HEK293 (cell line): ENCODE measurements around the gene PNN.
"Not testable (repeated sequence)": the region's sequence is repeated elsewhere in the genome, so short reads cannot be mapped to it uniquely, and the experiment has no call there.

Experiments used
- CTCF ChIA-PET: fragments of 350-600 bp; formaldehyde crosslinking; extraction: SDS; loops from one replicate; lab custom pipeline; 2021; ENCODE audit warnings: antibody characterized with exemption; lab: Yijun Ruan, JAX
- POLR2A ChIA-PET: fragments of 300-600 bp; formaldehyde crosslinking; extraction: SDS; loops from one replicate; lab custom pipeline; 2020; ENCODE audit warnings: antibody characterized with exemption, inconsistent platforms; lab: Yijun Ruan, JAX
- H3K27ac ChIP-seq: fragments of 200-500 bp; sonication (Bioruptor generic); 2 replicates; pipeline ENCODE4 v1.5.1; 2014; ENCODE audit warnings: low read depth, low read length, control low read depth, inconsistent platforms; ENCODE audit errors: extremely low read depth
- H3K36me3 ChIP-seq, 2 experiments: fragments of 200-500 bp in 1 of 2; sonication (Bioruptor generic) in 1 of 2; 1 replicate in 1 of 2; 2 replicates in 1 of 2; pipeline ENCODE4 v1.5.1; 2014 to 2017; ENCODE audit warnings: inconsistent platforms in 2 of 2, low read length in 2 of 2; ENCODE audit not compliant: control insufficient read depth in 2 of 2, insufficient read depth in 1 of 2
- H3K4me1 ChIP-seq: fragments of 200-500 bp; sonication (Bioruptor generic); 2 replicates; pipeline ENCODE4 v1.5.1; 2014; ENCODE audit warnings: mild to moderate bottlenecking, low read length, inconsistent platforms; ENCODE audit not compliant: control insufficient read depth, insufficient read depth
- H3K4me3 ChIP-seq: 2 replicates; pipeline ENCODE4 v1.5.1; 2011; ENCODE audit warnings: low read depth, mild to moderate bottlenecking, control low read depth, low read length, moderate library complexity
- H3K9me3 ChIP-seq: fragments of 200-500 bp; sonication (Bioruptor generic); 2 replicates; pipeline ENCODE4 v1.5.1; 2014; ENCODE audit warnings: low read depth, low read length, inconsistent platforms; ENCODE audit not compliant: control insufficient read depth, insufficient read depth
- BCL11B ChIP-seq: fragments of 450-650 bp; formaldehyde crosslinking; IDR thresholded peaks from 2 replicates; pipeline ENCODE4 v1.5.1; 2016; ENCODE audit warnings: low read depth, missing biosample characterization, missing genetic modification characterization
- WT1 ChIP-seq: fragments of 450-650 bp; formaldehyde crosslinking; IDR thresholded peaks from 2 replicates; pipeline ENCODE4 v1.5.1; 2016; ENCODE audit warnings: missing biosample characterization, missing genetic modification characterization
- ZBTB26 ChIP-seq: fragments of 450-650 bp; formaldehyde crosslinking; optimal IDR thresholded peaks from 2 replicates; pipeline ENCODE3; 2016; ENCODE audit warnings: missing biosample characterization, mild to moderate bottlenecking, missing genetic modification characterization
- ZFP3 ChIP-seq: fragments of 450-650 bp; formaldehyde crosslinking; IDR thresholded peaks from 2 replicates; pipeline ENCODE4 v1.5.1; 2016; ENCODE audit warnings: low read depth, missing biosample characterization, missing genetic modification characterization
- ZNF114 ChIP-seq: fragments of 450-650 bp; formaldehyde crosslinking; IDR thresholded peaks from 2 replicates; pipeline ENCODE4 v1.5.0; 2017; ENCODE audit warnings: missing biosample characterization, missing genetic modification characterization
- ZNF133 ChIP-seq: fragments of 450-650 bp; formaldehyde crosslinking; IDR thresholded peaks from 2 replicates; pipeline ENCODE4 v1.5.1; 2016; ENCODE audit warnings: missing biosample characterization, missing genetic modification characterization
- ZNF140 ChIP-seq: fragments of 450-650 bp; formaldehyde crosslinking; IDR thresholded peaks from 2 replicates; pipeline ENCODE4 v1.5.1; 2016; ENCODE audit warnings: missing biosample characterization, missing genetic modification characterization
- ZNF184 ChIP-seq: fragments of 450-650 bp; IDR thresholded peaks from 2 replicates; pipeline ENCODE4 v1.5.1; 2018; ENCODE audit warnings: missing biosample characterization, mild to moderate bottlenecking, missing genetic modification characterization
- ZNF266 ChIP-seq: fragments of 450-650 bp; formaldehyde crosslinking; IDR thresholded peaks from 2 replicates; pipeline ENCODE4 v1.5.1; 2016; ENCODE audit warnings: missing biosample characterization, missing genetic modification characterization, low read depth
- ZNF274 ChIP-seq, 2 experiments: fragments of 200-500 bp in 1 of 2; fragments of 450-650 bp in 1 of 2; sonication (Bioruptor generic) in 1 of 2; formaldehyde crosslinking in 1 of 2; IDR thresholded peaks; 2 replicates each; pipeline versions ENCODE4 v1.5.1 to v1.6.1; 2014 to 2016; ENCODE audit warnings: borderline replicate concordance in 1 of 2, inconsistent platforms in 1 of 2, low read length in 1 of 2, missing biosample characterization in 1 of 2, missing genetic modification characterization in 1 of 2
- ZNF394 ChIP-seq: fragments of 450-650 bp; formaldehyde crosslinking; IDR thresholded peaks from 2 replicates; pipeline ENCODE4 v1.5.1; 2016; ENCODE audit warnings: missing biosample characterization, missing genetic modification characterization, mild to moderate bottlenecking, moderate library complexity, borderline replicate concordance
- ZNF433 ChIP-seq: fragments of 450-650 bp; formaldehyde crosslinking; IDR thresholded peaks from 2 replicates; pipeline ENCODE4 v1.5.1; 2016; ENCODE audit warnings: missing biosample characterization, missing genetic modification characterization, low read depth
- ZNF488 ChIP-seq: fragments of 450-650 bp; formaldehyde crosslinking; IDR thresholded peaks from 2 replicates; pipeline ENCODE4 v1.5.1; 2016; ENCODE audit warnings: missing biosample characterization, missing genetic modification characterization
- ZNF544 ChIP-seq: fragments of 450-650 bp; formaldehyde crosslinking; IDR thresholded peaks from 2 replicates; pipeline ENCODE4 v1.5.0; 2017; ENCODE audit warnings: missing biosample characterization, missing genetic modification characterization
- ZNF558 ChIP-seq: fragments of 450-650 bp; formaldehyde crosslinking; IDR thresholded peaks from 2 replicates; pipeline ENCODE4 v1.5.1; 2016; ENCODE audit warnings: missing biosample characterization, missing genetic modification characterization
- ZNF621 ChIP-seq: fragments of 450-650 bp; formaldehyde crosslinking; IDR thresholded peaks from 2 replicates; pipeline ENCODE4 v1.5.1; 2017; ENCODE audit warnings: missing biosample characterization, missing genetic modification characterization
- ZNF747 ChIP-seq: fragments of 450-650 bp; formaldehyde crosslinking; IDR thresholded peaks from 2 replicates; pipeline ENCODE4 v1.5.1; 2016; ENCODE audit warnings: missing biosample characterization, missing genetic modification characterization
- ZNF776 ChIP-seq: fragments of 450-650 bp; formaldehyde crosslinking; IDR thresholded peaks from 2 replicates; pipeline ENCODE4 v1.5.0; 2017; ENCODE audit warnings: missing biosample characterization, missing genetic modification characterization, borderline replicate concordance
- ZNF785 ChIP-seq: fragments of 450-650 bp; formaldehyde crosslinking; IDR thresholded peaks from 2 replicates; pipeline ENCODE4 v1.5.1; 2016; ENCODE audit warnings: missing biosample characterization, missing genetic modification characterization
- ZXDB ChIP-seq: fragments of 450-650 bp; formaldehyde crosslinking; IDR thresholded peaks from 2 replicates; pipeline ENCODE4 v1.5.1; 2016; ENCODE audit warnings: missing biosample characterization, missing genetic modification characterization
- TF ChIP-seq, protein P1 (sequence below): sonication (generic); formaldehyde crosslinking; IDR thresholded peaks from 2 replicates; pipeline ENCODE4 v1.8.1; 2022; ENCODE audit warnings: mild to moderate bottlenecking, moderate library complexity, missing genetic modification reagents

Gene PNN

GRCh38 chr14:39218171-39218769 lies 43.2 kb downstream of the PNN start:
- ChIA-PET POLR2A (interaction anchor here (0.5 kb wide), 1 partner anchor 39 kb away, joined by 3 read pairs; no protein-coding TSS in a partner anchor), CTCF (no interaction called here)
- Histone ChIP-seq H3K36me3 (no peaks in the 10 kb centered on the region), H3K27ac (no peak overlapping the region), H3K9me3 (no peaks in the 10 kb centered on the region), H3K4me1 (no peaks in the 10 kb centered on the region), H3K4me3 (no peak overlapping the region)
- no peak for TF ChIP-seq ZNF488 (tag by site-specific recombination)
- TF ChIP-seq ZBTB26: no peak
- TF ChIP-seq ZNF544 (tag by site-specific recombination): no peak
- no peak for TF ChIP-seq BCL11B (tag by site-specific recombination)
- TF ChIP-seq ZNF558: no peak
- no peak for TF ChIP-seq ZNF266 (tag by site-specific recombination)
- TF ChIP-seq ZNF114 (tag by site-specific recombination): no peak
- TF ChIP-seq ZXDB (tag by site-specific recombination): no peak

- no peaks in the 10 kb centered on the region for H3K36me3 ChIP-seq
- TF ChIP-seq, protein P1, sequence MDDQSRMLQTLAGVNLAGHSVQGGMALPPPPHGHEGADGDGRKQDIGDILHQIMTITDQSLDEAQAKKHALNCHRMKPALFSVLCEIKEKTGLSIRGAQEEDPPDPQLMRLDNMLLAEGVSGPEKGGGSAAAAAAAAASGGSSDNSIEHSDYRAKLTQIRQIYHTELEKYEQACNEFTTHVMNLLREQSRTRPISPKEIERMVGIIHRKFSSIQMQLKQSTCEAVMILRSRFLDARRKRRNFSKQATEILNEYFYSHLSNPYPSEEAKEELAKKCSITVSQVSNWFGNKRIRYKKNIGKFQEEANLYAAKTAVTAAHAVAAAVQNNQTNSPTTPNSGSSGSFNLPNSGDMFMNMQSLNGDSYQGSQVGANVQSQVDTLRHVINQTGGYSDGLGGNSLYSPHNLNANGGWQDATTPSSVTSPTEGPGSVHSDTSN (CRISPR knock-in tag): no peak
- TF ChIP-seq ZNF747 (tag by site-specific recombination): no peak
- TF ChIP-seq ZNF274 (IDR thresholded peaks at IDR 0.05; ENCODE audit: low read length): no peak
- TF ChIP-seq ZNF274 (tag by site-specific recombination; IDR thresholded peaks at IDR 0.05; ENCODE audit: borderline replicate concordance): no peak
- TF ChIP-seq ZNF621 (tag by site-specific recombination): no peak
- no peak for TF ChIP-seq ZNF433 (tag by site-specific recombination)
- TF ChIP-seq ZNF558: no peak
- no peak for TF ChIP-seq ZFP3 (tag by site-specific recombination)
- TF ChIP-seq ZNF776 (tag by site-specific recombination): no peak
- TF ChIP-seq ZNF133 (tag by site-specific recombination): no peak
- no peak for TF ChIP-seq ZNF140 (tag by site-specific recombination)
- no peak for TF ChIP-seq ZNF394 (tag by site-specific recombination)
- no peak for TF ChIP-seq WT1 (tag by site-specific recombination)
- no peak for TF ChIP-seq ZNF184
- no peak for TF ChIP-seq ZNF785 (tag by site-specific recombination)
- TF ChIP-seq, all 188 proteins: peak for 0
- Histone ChIP-seq H3K4me3 (no peak overlapping the region), H3K27ac (no peak overlapping the region), H3K9me3 (no peaks in the 10 kb centered on the region), H3K4me1 (no peaks in the 10 kb centered on the region)
- ChIA-PET POLR2A (no interaction called here), CTCF (no interaction called here)
These were observed 44.0 kb downstream of the PNN start for GRCh38 chr14:39219075-39219499.

DNA sequence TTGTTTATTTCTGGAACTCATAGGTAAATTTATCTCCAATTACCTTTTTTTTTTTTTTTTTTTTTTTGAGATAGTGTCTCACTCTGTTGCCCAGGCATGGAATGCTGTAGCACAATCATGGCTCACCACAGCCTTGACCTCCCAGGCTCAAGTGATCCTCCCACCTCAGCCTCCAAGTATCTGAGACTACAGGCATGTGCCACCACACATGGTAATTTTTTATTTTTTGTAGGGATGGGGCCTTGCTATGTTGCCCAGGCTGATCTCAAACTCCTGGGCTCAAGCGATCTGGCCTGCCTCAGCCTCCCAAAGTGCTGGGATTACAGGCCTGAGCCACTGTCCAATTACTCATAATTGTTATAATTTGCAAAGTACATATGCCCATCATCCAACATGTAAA lies 45.4 kb downstream of the PNN start:
- H3K36me3 ChIP-seq, POLR2A ChIA-PET, H3K4me1 ChIP-seq, H3K4me3 ChIP-seq, CTCF ChIA-PET, H3K9me3 ChIP-seq, H3K27ac ChIP-seq: not testable (repeated sequence)
